ENCODE results near the gene OR4M1. TPM values are rescaled to one million over a fixed set of nuclear protein-coding genes. Genes with fewer than 3 reads are reported as not detected.
"Not testable (repeated sequence)": the region's sequence is repeated elsewhere in the genome, so short reads cannot be mapped to it uniquely, and the experiment has no call there.

Gene OR4M1, protein sequence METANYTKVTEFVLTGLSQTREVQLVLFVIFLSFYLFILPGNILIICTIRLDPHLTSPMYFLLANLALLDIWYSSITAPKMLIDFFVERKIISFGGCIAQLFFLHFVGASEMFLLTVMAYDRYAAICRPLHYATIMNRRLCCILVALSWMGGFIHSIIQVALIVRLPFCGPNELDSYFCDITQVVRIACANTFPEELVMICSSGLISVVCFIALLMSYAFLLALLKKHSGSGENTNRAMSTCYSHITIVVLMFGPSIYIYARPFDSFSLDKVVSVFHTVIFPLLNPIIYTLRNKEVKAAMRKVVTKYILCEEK
- total RNA-seq (2013), result not detected
- polyA plus RNA-seq (not detected), polyA minus RNA-seq (not detected in 2 replicates), total RNA-seq (0 to 1.2 (median 0) reads per million in 11 experiments)

DNA sequence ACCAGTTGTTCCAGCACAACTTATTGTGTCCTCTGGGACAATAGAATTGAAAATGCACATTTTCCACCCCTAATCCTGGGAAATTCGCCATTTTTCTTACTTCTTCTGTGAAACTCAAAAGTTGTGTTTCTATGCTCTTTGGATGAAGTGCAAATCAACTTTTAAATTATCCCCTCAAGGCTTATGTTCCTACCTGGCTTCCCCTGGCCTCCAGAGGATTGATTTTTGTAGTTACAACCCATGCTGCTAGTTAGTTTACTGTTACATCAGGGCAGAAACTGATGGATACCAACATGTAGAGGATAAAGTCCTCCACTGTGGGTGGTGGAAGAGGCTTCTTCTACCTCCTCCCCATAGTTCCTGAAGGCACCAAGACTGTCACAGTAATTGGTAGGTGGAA is at the start of gene OR4M1:
OR4M1 (plus strand) TSS at position 301 of the 400 bp plus-strand sequence. CDS start 6,819 bp downstream, outside the sequence.
- H3K4me2 ChIP-seq (replicated peaks; ENCODE audit: extremely low read depth, low read length, poor library complexity, severe bottlenecking); H3K36me3 ChIP-seq (replicated peaks in 1 of 2; ENCODE audit: control insufficient read depth in 1 of 2, insufficient read depth in 2 of 2, low read length in 2 of 2); H4K20me1 ChIP-seq (ENCODE audit: insufficient read depth, low read length); DNase-seq; H3K9ac ChIP-seq (ENCODE audit: insufficient read depth, low read length, poor library complexity, severe bottlenecking); H2AFZ ChIP-seq (ENCODE audit: insufficient read depth, low read depth, low read length, poor library complexity, severe bottlenecking); intact Hi-C loops (cut with micrococcal nuclease); H3K79me2 ChIP-seq (ENCODE audit: insufficient read depth, low read length); H3K4me1 Mint-ChIP-seq; H3K4me3 Mint-ChIP-seq; H3K4me3 ChIP-seq (replicated peaks in 1 of 3; ENCODE audit: low read depth in 2 of 3, low read length in 3 of 3); H3K36me3 Mint-ChIP-seq; H3K27me3 ChIP-seq (ENCODE audit: control insufficient read depth in 2 of 2, insufficient read depth in 2 of 2, low read length in 2 of 2); H3K27me3 Mint-ChIP-seq (ENCODE audit: low read depth in 3 of 3); H3K4me1 ChIP-seq (ENCODE audit: control insufficient read depth in 1 of 2, insufficient read depth in 2 of 2, low read length in 2 of 2): not testable (repeated sequence)
- H3K27ac Mint-ChIP-seq, result peak within 1 kb of the TSS in 4 of 7 donors; percentile 19 to 87 (median 63)
- H3K27ac ChIP-seq (ENCODE audit: low read depth in 1 of 2, low read length in 2 of 2), result peak within 1 kb of the TSS in 1 of 2 donors; percentile 55
- no CpG with 5 or more reads among the region's 1 CpG for WGBS (ENCODE audit: insufficient coverage)
- H3K9me3 Mint-ChIP-seq, result peaks cover 8 to 28% (median 15%) of the 10 kb centered on the region in 7 donors
- peaks cover 14 to 15% of the 10 kb centered on the region in 2 donors for H3K9me3 ChIP-seq (replicated peaks in 1 of 2; ENCODE audit: control insufficient read depth in 1 of 2, insufficient read depth in 1 of 2, low read length in 2 of 2)

DNA sequence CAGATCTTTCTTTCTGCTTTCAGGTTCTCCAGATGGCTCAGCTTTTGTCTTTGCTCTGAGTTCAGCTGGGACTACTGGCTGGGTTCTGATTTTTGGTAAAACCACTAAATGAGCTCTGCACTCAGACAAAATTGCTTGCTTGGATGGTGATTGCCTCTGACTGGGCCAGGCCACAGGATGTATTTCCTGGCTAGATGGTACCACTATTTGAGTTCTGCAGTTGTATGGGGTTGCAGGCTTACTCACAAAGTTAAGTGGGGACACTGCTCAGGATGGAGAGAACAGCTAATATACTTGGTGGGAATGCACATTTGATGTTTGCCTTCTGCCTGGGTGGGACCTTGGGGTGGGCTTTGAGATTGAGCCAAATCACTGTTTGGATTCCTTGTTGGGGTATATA is 43.9 kb upstream of the OR4M1 start:
- Mint-ChIP-seq H3K4me1 (no peaks in the 10 kb centered on the region), H3K9me3 (peaks cover 0 to 17% (median 7%) of the 10 kb centered on the region in 7 donors), H3K27me3 (ENCODE audit: low read depth in 3 of 3) (peaks cover 0 to 1% (median 0%) of the 10 kb centered on the region in 3 donors), H3K27ac (no peak overlapping the region), H3K4me3 (no peak overlapping the region), H3K36me3 (no peaks in the 10 kb centered on the region)
- H3K9me3 ChIP-seq (replicated peaks in 1 of 2; ENCODE audit: control insufficient read depth in 1 of 2, insufficient read depth in 1 of 2, low read length in 2 of 2), result peaks cover 9 to 12% of the 10 kb centered on the region in 2 donors
- no peaks in the 10 kb centered on the region for H3K36me3 ChIP-seq (replicated peaks in 1 of 2; ENCODE audit: control insufficient read depth in 1 of 2, insufficient read depth in 2 of 2, low read length in 2 of 2)
- TF ChIP-seq, protein P1, sequence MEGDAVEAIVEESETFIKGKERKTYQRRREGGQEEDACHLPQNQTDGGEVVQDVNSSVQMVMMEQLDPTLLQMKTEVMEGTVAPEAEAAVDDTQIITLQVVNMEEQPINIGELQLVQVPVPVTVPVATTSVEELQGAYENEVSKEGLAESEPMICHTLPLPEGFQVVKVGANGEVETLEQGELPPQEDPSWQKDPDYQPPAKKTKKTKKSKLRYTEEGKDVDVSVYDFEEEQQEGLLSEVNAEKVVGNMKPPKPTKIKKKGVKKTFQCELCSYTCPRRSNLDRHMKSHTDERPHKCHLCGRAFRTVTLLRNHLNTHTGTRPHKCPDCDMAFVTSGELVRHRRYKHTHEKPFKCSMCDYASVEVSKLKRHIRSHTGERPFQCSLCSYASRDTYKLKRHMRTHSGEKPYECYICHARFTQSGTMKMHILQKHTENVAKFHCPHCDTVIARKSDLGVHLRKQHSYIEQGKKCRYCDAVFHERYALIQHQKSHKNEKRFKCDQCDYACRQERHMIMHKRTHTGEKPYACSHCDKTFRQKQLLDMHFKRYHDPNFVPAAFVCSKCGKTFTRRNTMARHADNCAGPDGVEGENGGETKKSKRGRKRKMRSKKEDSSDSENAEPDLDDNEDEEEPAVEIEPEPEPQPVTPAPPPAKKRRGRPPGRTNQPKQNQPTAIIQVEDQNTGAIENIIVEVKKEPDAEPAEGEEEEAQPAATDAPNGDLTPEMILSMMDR (IDR thresholded peaks at IDR 0.05), result no peak
- no peak overlapping the region for H2AFZ ChIP-seq (ENCODE audit: insufficient read depth, low read depth, low read length, poor library complexity, severe bottlenecking)
- H3K4me1 ChIP-seq (ENCODE audit: control insufficient read depth in 1 of 2, insufficient read depth in 2 of 2, low read length in 2 of 2), result no peaks in the 10 kb centered on the region
- intact Hi-C loops (cut with micrococcal nuclease), result no loop called here
- H3K4me3 ChIP-seq (replicated peaks in 1 of 3; ENCODE audit: low read depth in 2 of 3, low read length in 3 of 3), result no peak overlapping the region
- H3K27me3 ChIP-seq (ENCODE audit: control insufficient read depth in 2 of 2, insufficient read depth in 2 of 2, low read length in 2 of 2), result no peaks in the 10 kb centered on the region
- H4K20me1 ChIP-seq (ENCODE audit: insufficient read depth, low read length), result no peaks in the 10 kb centered on the region
- no peak overlapping the region for H3K4me2 ChIP-seq (replicated peaks; ENCODE audit: extremely low read depth, low read length, poor library complexity, severe bottlenecking)
- H3K79me2 ChIP-seq (ENCODE audit: insufficient read depth, low read length), result no peaks in the 10 kb centered on the region
- DNase-seq, result no peak
- no peak overlapping the region for H3K9ac ChIP-seq (ENCODE audit: insufficient read depth, low read length, poor library complexity, severe bottlenecking)
- no peak overlapping the region for H3K27ac ChIP-seq (ENCODE audit: low read depth in 1 of 2, low read length in 2 of 2)
